ENCODE data around the gene ZNF764.
"Not testable (repeated sequence)": the region's sequence is repeated elsewhere in the genome, so short reads cannot be mapped to it uniquely, and the experiment has no call there.

The ZNF764 gene

GRCh38 chr16:30557957-30558788, at the start of gene ZNF764:
TSS of gene ZNF764 (minus strand) at chr16:30558374. CDS start at chr16:30558182, 192 bp downstream.
- DNase-seq, result peak; percentile 97 to 98

GRCh38 chr16:30606004-30606403, 47.8 kb upstream of the ZNF764 start:
- no peak for DNase-seq

- DNase-seq, result no peak
These were observed 47.0 kb upstream of the ZNF764 start for GRCh38 chr16:30605158-30605557.

- DNase-seq, result no peak
These were observed 46.3 kb upstream of the ZNF764 start for GRCh38 chr16:30604316-30604947.

GRCh38 chr16:30603945-30604315, 45.8 kb upstream of the ZNF764 start:
- no peak for DNase-seq

GRCh38 chr16:30602616-30603277, 44.6 kb upstream of the ZNF764 start:
- no peak for DNase-seq

- DNase-seq, result no peak
These were observed 43.8 kb upstream of the ZNF764 start for GRCh38 chr16:30601966-30602365.

GRCh38 chr16:30600929-30601328, 42.8 kb upstream of the ZNF764 start:
- DNase-seq, result no peak

- no peak for DNase-seq
These were observed 42.0 kb upstream of the ZNF764 start for GRCh38 chr16:30600215-30600614.

- DNase-seq, result no peak
These were observed 34.7 kb upstream of the ZNF764 start for GRCh38 chr16:30592871-30593270.

GRCh38 chr16:30590869-30591268, 32.7 kb upstream of the ZNF764 start:
- not testable (repeated sequence) for DNase-seq

- not testable (repeated sequence) for DNase-seq
These were observed 31.4 kb upstream of the ZNF764 start for GRCh38 chr16:30589582-30589981.

GRCh38 chr16:30588651-30589050, 30.5 kb upstream of the ZNF764 start:
- no peak for DNase-seq

GRCh38 chr16:30585400-30586191, 27.4 kb upstream of the ZNF764 start, which contains the start of gene ZNF785:
TSS of gene ZNF785 (minus strand) at chr16:30585697. CDS start at chr16:30585611, 86 bp downstream.
- DNase-seq, result peak; percentile 94

GRCh38 chr16:30585022-30585399, 26.8 kb upstream of the ZNF764 start:
- no peak for DNase-seq

- DNase-seq, result no peak
These were observed 24.6 kb upstream of the ZNF764 start for GRCh38 chr16:30582611-30583340.

- no peak for DNase-seq
These were observed 23.3 kb upstream of the ZNF764 start for GRCh38 chr16:30581457-30581856.

- no peak for DNase-seq
These were observed 16.5 kb upstream of the ZNF764 start for GRCh38 chr16:30574678-30575077.

- peak; percentile 94 to 95 for DNase-seq
These were observed 13.5 kb upstream of the ZNF764 start, which contains the start of gene ZNF688 for GRCh38 chr16:30571445-30572322. TSS of gene ZNF688 (minus strand) at chr16:30571714. CDS start at chr16:30571629, 85 bp downstream.

GRCh38 chr16:30570636-30571444, 12.7 kb upstream of the ZNF764 start:
- DNase-seq, result peak in 1 of 2 experiments; percentile 25

All from activated T-cell treated with anti-CD3 and anti-CD28 coated beads, Interleukin-2, amount 50 U/mL, for 48 hours (primary cell).